Keratinocyte (primary cell): ENCODE measurements around the gene ZNF674. TPM values are rescaled to one million over a fixed set of nuclear protein-coding genes. Genes with fewer than 3 reads are reported as not detected.

Experiments used
- DNase-seq: peaks from one replicate; pipeline ENCODE4 v3.0.0-alpha.2; 2011; ENCODE audit warnings: low read depth, missing footprints, low spot score
- FAIRE-seq: peaks from 2 replicates; lab custom pipeline; 2011; peaks lifted over from hg19 to GRCh38; lab: Jason Lieb, UNC
- H2AFZ ChIP-seq: 2 replicates; pipeline ENCODE4 v1.6.0; 2012; ENCODE audit warnings: low read length, control low read depth, inconsistent platforms; ENCODE audit not compliant: control insufficient read depth
- H3K27ac ChIP-seq: 2 replicates; pipeline ENCODE4 v1.5.1; 2011; ENCODE audit warnings: low read length; ENCODE audit not compliant: control insufficient read depth, insufficient read depth
- H3K27me3 ChIP-seq: 3 replicates; pipeline ENCODE4 v1.6.0; 2011; ENCODE audit warnings: low read length; ENCODE audit not compliant: control insufficient read depth, insufficient read depth; ENCODE audit errors: extremely low read depth
- H3K36me3 ChIP-seq, 2 experiments: 2 replicates in 1 of 2; 3 replicates in 1 of 2; pipeline ENCODE4 v1.5.1; 2011; ENCODE audit warnings: low read length in 2 of 2, mild to moderate bottlenecking in 1 of 2; ENCODE audit not compliant: control insufficient read depth in 2 of 2, insufficient read depth in 2 of 2; ENCODE audit errors: extremely low read depth in 1 of 2
- H3K4me1 ChIP-seq: 3 replicates; pipeline ENCODE4 v1.5.1; 2011; ENCODE audit warnings: low read length; ENCODE audit not compliant: control insufficient read depth, insufficient read depth; ENCODE audit errors: extremely low read depth
- H3K4me2 ChIP-seq: 3 replicates; pipeline ENCODE4 v1.6.0; 2011; ENCODE audit warnings: low read depth, low read length; ENCODE audit not compliant: control insufficient read depth, insufficient read depth; ENCODE audit errors: extremely low read depth
- H3K4me3 ChIP-seq, 3 experiments: fragments of 200-600 bp in 1 of 3; sonication (generic) in 1 of 3; 2 replicates in 2 of 3; 3 replicates in 1 of 3; pipeline ENCODE4 v1.5.1; 2011 to 2016; ENCODE audit warnings: low read length in 3 of 3, mild to moderate bottlenecking in 3 of 3, control low read depth in 2 of 3, inconsistent platforms in 1 of 3, low read depth in 1 of 3, mixed read lengths in 1 of 3, mixed run types in 1 of 3, moderate library complexity in 1 of 3; ENCODE audit not compliant: control insufficient read depth in 2 of 3, insufficient read depth in 2 of 3; ENCODE audit errors: extremely low read depth in 1 of 3
- H3K79me2 ChIP-seq: 2 replicates; pipeline ENCODE4 v1.6.0; 2012; ENCODE audit warnings: low read length; ENCODE audit not compliant: control insufficient read depth, insufficient read depth
- H3K9ac ChIP-seq: 3 replicates; pipeline ENCODE4 v1.6.0; 2011; ENCODE audit warnings: low read length; ENCODE audit not compliant: control insufficient read depth, insufficient read depth; ENCODE audit errors: extremely low read depth
- H3K9me1 ChIP-seq: 3 replicates; pipeline ENCODE4 v1.6.0; 2011; ENCODE audit warnings: low read length; ENCODE audit not compliant: control insufficient read depth, insufficient read depth; ENCODE audit errors: extremely low read depth
- H3K9me3 ChIP-seq: 2 replicates; pipeline ENCODE4 v1.5.1; 2012; ENCODE audit warnings: low read depth, low read length; ENCODE audit not compliant: control insufficient read depth
- H4K20me1 ChIP-seq: 3 replicates; pipeline ENCODE4 v1.6.0; 2011; ENCODE audit warnings: low read length; ENCODE audit not compliant: control insufficient read depth, insufficient read depth; ENCODE audit errors: extremely low read depth
- EZH2 ChIP-seq: IDR thresholded peaks from one replicate; pipeline ENCODE4 v1.6.1; 2012; ENCODE audit warnings: inconsistent platforms, mild to moderate bottlenecking, low read length, moderate library complexity
- dilution Hi-C: fragments of 300-500 bp; cut with MboI; formaldehyde crosslinking; loops from one replicate; pipeline ENCODE4 v1.7.0; 2020; ENCODE audit warnings: low sequenced_read_pairs; ENCODE audit not compliant: extremely low pct_ligation_motif_present
- polyA plus RNA-seq, 5 experiments: library from polyadenylated mRNA; depleted of rRNA in 3 of 5; stranded (reverse) in 3 of 5; stranded (forward) in 1 of 5; unstranded in 1 of 5; fragments of >200 nt; gene quantifications; 1 replicate in 1 of 5; 2 replicates in 3 of 5; 3 replicates in 1 of 5; pipeline versions ENCODE4 v1.2.1 to v1.2.3, GENCODE V29; 2011 to 2012; ENCODE audit warnings: missing spikeins in 2 of 5, low read depth in 1 of 5, low replicate concordance in 1 of 5
- TF ChIP-seq, protein P1 (sequence below), 3 experiments: IDR thresholded peaks in 1 of 3; conservative IDR thresholded peaks in 1 of 3; optimal IDR thresholded peaks in 1 of 3; 2 replicates in 2 of 3; 3 replicates in 1 of 3; pipeline versions ENCODE3 to v1.5.1; 2011; ENCODE audit warnings: low read length in 3 of 3, mild to moderate bottlenecking in 3 of 3, moderate library complexity in 2 of 3, control low read depth in 1 of 3, inconsistent platforms in 1 of 3; ENCODE audit not compliant: insufficient read depth in 2 of 3; ENCODE audit errors: extremely low read depth in 1 of 3

ZNF674 gene
- polyA plus RNA-seq, 1 donor (not counting 4 experiments of a cell fraction or from before 2014, with no cell fraction given): 2.1 TPM

DNA sequence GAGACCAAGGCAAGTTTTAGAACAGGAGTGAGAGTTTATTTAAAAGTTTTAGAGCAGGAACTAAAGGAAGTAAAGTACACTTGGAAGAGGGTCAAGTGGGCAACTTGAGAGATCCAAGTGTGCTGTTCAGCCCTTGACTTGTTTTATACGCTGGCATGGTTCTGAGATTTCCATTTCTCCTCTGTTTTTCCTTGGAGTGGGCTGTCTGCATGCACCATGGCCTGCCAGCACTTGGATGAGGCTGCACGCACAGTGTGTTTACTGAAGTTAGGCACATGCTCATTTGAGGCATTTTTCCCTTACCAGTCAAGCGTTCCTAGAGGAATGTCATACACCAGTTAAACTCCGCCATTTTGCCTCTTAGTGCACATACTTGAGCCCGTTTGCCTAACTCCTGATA lies 8.7 kb upstream of the ZNF674 start:
- Histone ChIP-seq H3K27ac (no peak overlapping the region), H4K20me1 (no peaks in the 10 kb centered on the region), H3K9me1 (no peaks in the 10 kb centered on the region), H3K4me2 (no peak overlapping the region), H3K27me3 (no peaks in the 10 kb centered on the region), H3K4me1 (no peaks in the 10 kb centered on the region), H3K79me2 (peaks cover 2% of the 10 kb centered on the region), H3K36me3 (no peaks in the 10 kb centered on the region), H3K9ac (no peak overlapping the region), H3K9me3 (no peaks in the 10 kb centered on the region), H3K4me3 (no peak overlapping the region), H2AFZ (no peak overlapping the region)
- no peak for DNase-seq
- dilution Hi-C loops: no loop called here
- FAIRE-seq: no peak
- TF ChIP-seq, protein P1, sequence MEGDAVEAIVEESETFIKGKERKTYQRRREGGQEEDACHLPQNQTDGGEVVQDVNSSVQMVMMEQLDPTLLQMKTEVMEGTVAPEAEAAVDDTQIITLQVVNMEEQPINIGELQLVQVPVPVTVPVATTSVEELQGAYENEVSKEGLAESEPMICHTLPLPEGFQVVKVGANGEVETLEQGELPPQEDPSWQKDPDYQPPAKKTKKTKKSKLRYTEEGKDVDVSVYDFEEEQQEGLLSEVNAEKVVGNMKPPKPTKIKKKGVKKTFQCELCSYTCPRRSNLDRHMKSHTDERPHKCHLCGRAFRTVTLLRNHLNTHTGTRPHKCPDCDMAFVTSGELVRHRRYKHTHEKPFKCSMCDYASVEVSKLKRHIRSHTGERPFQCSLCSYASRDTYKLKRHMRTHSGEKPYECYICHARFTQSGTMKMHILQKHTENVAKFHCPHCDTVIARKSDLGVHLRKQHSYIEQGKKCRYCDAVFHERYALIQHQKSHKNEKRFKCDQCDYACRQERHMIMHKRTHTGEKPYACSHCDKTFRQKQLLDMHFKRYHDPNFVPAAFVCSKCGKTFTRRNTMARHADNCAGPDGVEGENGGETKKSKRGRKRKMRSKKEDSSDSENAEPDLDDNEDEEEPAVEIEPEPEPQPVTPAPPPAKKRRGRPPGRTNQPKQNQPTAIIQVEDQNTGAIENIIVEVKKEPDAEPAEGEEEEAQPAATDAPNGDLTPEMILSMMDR (optimal IDR thresholded peaks at IDR 0.05 in 1 of 3, IDR thresholded peaks at IDR 0.05 in 1 of 3, conservative IDR thresholded peaks at IDR 0.05 in 1 of 3; ENCODE audit: extremely low read depth in 1 of 3, insufficient read depth in 2 of 3, low read length in 3 of 3): no peak
- TF ChIP-seq EZH2: no peak

DNA sequence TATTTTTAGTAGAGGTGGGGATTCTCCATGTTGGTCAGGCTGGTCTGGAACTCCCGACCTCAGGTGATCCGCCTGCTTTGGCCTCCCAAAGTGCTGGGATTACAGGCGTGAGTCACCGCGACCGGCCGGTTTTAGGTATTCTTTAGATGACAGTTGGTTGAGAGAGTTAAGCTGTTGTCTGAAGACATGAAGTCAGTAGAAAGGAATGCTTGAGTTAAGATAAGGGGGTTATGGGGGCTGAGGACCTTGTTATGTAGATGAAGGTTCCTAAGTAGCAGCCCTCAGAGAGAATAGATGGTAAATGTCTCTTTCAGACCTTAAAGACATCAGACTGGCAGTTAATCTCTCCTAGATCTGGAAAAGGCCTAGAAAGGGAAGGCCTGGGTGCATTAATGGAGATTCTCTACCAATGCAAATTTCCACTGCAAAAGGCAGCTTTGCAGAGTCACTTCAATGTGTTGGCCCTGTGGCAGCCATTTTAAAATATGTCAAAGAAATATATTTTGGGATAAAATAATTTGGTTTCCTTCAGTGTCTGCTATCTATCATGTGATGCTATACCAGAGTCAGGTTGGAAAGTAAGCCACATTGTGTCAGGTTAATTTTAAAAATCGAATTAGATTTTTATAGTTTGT lies 6.4 kb upstream of the ZNF674 start:
- Histone ChIP-seq H3K27me3 (no peaks in the 10 kb centered on the region), H3K36me3 (no peaks in the 10 kb centered on the region), H3K27ac (no peak overlapping the region), H3K9me1 (no peaks in the 10 kb centered on the region), H3K9ac (no peak overlapping the region), H3K4me2 (no peak overlapping the region), H3K9me3 (no peaks in the 10 kb centered on the region), H3K4me1 (no peaks in the 10 kb centered on the region), H4K20me1 (no peaks in the 10 kb centered on the region), H3K79me2 (peaks cover 16% of the 10 kb centered on the region), H3K4me3 (no peak overlapping the region), H2AFZ (no peak overlapping the region)
- DNase-seq (no peak), FAIRE-seq (no peak)
- TF ChIP-seq, protein P1 (optimal IDR thresholded peaks at IDR 0.05 in 1 of 3, IDR thresholded peaks at IDR 0.05 in 1 of 3, conservative IDR thresholded peaks at IDR 0.05 in 1 of 3; ENCODE audit: extremely low read depth in 1 of 3, insufficient read depth in 2 of 3, low read length in 3 of 3): no peak
- TF ChIP-seq EZH2: no peak
- dilution Hi-C loops: no loop called here
